Ishikawa (cell line): ENCODE measurements around the gene TNFRSF6B.

Experiments used
- EP300 ChIP-seq: IDR thresholded peaks from 2 replicates; pipeline ENCODE4 v1.6.1; 2012; ENCODE audit warnings: borderline replicate concordance
- FOXM1 ChIP-seq: IDR thresholded peaks from 2 replicates; pipeline ENCODE4 v1.6.1; 2012; ENCODE audit warnings: low read depth, borderline replicate concordance
- RAD21 ChIP-seq: IDR thresholded peaks from 2 replicates; pipeline ENCODE4 v1.6.1; 2012; ENCODE audit warnings: low read depth
- TAF1 ChIP-seq: IDR thresholded peaks from 2 replicates; pipeline ENCODE4 v1.6.1; 2012; ENCODE audit warnings: low read depth, mild to moderate bottlenecking
- TEAD4 ChIP-seq: IDR thresholded peaks from 2 replicates; pipeline ENCODE4 v1.6.1; 2012
- TF ChIP-seq, protein P1 (sequence below): IDR thresholded peaks from 2 replicates; pipeline ENCODE4 v1.6.1; 2012; ENCODE audit warnings: low read depth, mild to moderate bottlenecking

DNA sequence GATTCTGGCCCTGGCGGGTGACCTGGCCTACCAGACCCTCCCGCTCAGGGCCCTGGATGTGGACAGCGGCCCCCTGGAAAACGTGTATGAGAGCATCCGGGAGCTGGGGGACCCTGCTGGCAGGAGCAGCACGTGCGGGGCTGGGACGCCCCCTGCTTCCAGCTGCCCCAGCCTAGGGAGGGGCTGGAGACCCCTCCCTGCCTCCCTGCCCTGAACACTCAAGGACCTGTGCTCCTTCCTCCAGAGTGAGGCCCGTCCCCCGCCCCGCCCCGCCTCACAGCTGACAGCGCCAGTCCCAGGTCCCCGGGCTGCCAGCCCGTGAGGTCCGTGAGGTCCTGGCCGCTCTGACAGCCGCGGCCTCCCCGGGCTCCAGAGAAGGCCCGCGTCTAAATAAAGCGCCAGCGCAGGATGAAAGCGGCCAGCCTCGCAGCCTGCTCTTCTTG lies 42.3 kb downstream of the TNFRSF6B start:
- no peak for TF ChIP-seq EP300
- TF ChIP-seq TAF1: no peak
- TF ChIP-seq FOXM1: no peak
- TF ChIP-seq, protein P1, sequence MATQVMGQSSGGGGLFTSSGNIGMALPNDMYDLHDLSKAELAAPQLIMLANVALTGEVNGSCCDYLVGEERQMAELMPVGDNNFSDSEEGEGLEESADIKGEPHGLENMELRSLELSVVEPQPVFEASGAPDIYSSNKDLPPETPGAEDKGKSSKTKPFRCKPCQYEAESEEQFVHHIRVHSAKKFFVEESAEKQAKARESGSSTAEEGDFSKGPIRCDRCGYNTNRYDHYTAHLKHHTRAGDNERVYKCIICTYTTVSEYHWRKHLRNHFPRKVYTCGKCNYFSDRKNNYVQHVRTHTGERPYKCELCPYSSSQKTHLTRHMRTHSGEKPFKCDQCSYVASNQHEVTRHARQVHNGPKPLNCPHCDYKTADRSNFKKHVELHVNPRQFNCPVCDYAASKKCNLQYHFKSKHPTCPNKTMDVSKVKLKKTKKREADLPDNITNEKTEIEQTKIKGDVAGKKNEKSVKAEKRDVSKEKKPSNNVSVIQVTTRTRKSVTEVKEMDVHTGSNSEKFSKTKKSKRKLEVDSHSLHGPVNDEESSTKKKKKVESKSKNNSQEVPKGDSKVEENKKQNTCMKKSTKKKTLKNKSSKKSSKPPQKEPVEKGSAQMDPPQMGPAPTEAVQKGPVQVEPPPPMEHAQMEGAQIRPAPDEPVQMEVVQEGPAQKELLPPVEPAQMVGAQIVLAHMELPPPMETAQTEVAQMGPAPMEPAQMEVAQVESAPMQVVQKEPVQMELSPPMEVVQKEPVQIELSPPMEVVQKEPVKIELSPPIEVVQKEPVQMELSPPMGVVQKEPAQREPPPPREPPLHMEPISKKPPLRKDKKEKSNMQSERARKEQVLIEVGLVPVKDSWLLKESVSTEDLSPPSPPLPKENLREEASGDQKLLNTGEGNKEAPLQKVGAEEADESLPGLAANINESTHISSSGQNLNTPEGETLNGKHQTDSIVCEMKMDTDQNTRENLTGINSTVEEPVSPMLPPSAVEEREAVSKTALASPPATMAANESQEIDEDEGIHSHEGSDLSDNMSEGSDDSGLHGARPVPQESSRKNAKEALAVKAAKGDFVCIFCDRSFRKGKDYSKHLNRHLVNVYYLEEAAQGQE: no peak
- no peak for TF ChIP-seq TEAD4
- no peak for TF ChIP-seq RAD21
